HS-5 (cell line): Measurements from ENCODE around the gene HSPA14.
"Not testable (repeated sequence)": the region's sequence is repeated elsewhere in the genome, so short reads cannot be mapped to it uniquely, and the experiment has no call there.

ENCODE experiments used
- DNase-seq: peaks from one replicate; pipeline ENCODE4 v3.0.0-alpha.2; 2012; ENCODE audit warnings: low read depth

The HSPA14 gene

DNA sequence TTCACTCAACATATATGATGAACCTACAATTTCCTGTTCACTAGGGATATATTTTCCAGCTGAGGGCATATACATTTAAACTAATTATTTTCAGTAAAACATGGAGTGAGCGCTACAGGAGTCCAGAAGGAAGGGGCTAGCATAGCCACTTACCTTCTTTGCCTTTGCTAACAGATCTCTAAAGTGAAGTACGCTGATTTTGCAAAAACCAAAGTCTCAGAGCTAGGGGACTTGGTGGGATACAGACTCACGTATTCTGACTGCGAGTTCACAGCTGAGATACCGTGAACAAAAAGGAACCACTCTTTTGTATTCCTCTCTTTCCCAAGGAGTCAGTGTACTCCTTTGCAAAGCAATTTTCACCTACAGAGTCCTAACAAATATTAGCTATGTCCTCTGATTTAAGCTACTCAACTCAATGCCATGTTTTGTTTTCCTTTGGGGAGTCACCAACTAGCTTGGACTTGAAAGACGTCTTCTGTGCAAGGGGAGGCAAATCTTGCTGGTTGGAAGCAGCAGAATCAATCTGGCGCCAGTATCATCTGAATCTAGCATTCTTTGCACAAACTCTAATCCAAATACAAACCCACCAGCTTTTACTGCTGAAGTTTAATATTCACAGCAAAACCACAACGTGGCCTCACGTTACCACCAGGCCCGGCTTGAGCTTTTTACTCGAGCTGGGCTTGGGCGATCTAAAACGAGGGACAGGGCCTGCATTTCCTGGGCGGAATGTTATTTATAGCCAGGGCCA lies 926 bp upstream of the HSPA14 start:
- no peak for DNase-seq

DNA sequence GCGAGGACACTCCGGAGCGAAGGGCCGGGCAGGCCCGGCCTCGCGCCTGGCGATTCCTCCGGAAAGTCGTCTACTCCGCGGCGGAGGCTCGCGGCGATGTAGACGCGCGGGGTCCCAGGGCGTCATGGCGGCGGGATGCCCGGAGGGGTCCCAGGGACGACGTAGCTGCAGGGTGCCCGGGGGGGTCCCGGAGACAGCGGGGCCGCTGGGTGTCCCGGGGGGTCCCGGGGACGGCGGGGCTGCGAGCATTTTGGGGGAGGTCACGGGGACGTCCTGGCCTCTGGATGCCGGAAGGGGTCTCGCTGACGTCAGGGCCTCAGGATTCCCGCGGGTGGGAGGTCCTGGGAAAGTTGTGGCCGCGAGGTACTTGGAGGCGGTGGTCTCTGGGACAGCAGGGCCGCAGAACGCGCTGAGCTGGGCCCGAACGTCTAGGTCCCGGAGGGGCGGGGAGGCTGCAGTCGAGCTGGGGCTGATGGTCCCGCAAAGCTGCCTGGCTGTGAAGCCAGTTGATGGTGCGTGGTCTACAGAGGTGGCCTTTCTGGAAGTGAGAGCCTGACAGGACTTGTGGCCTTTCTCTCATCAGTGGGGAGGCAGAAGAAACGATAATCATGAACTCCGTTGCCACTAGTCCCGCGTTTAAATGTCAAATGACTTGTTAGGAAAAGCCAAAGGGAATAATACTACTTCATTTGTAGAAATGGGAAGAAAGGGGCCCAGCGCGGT lies 637 bp downstream of the HSPA14 start:
- DNase-seq, result no peak

DNA sequence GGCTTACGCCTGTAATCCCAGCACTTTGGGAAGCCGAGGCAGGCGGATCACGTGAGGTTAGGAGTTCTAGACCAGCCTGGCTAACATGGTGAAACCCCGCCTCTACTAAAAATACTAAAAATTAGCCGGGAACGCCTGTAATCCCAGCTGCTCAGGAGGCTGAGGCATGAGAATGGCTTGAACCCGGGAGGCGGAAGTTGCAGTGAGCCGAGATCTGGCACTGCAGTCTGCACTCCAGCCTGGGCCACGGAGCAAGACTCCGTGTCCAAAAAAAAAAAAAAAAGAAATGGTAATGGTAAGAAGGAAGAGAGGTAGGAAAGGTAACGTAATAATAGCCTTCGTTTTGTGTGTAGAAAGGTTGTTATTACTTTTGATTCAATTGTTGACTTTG lies 1.2 kb downstream of the HSPA14 start:
- no peak for DNase-seq

DNA sequence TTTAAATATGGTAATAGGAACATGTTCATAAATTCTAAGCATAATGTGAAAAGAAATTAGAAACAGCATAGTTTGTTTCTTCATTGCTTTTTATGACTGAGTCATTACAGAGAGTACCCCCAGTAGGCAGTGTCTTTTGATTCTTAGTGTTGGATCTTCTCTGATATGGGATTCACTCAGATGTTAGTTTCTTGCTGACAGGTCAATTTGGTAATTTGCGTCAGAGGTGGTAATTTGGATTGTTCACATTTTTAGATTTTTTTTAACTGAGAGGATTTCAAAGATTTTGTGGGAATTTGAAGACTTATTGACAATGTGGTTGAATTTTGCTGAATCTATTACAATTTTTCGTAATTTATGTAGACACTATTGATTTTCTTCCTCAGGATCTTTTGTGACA lies 2.1 kb downstream of the HSPA14 start:
- no peak for DNase-seq

DNA sequence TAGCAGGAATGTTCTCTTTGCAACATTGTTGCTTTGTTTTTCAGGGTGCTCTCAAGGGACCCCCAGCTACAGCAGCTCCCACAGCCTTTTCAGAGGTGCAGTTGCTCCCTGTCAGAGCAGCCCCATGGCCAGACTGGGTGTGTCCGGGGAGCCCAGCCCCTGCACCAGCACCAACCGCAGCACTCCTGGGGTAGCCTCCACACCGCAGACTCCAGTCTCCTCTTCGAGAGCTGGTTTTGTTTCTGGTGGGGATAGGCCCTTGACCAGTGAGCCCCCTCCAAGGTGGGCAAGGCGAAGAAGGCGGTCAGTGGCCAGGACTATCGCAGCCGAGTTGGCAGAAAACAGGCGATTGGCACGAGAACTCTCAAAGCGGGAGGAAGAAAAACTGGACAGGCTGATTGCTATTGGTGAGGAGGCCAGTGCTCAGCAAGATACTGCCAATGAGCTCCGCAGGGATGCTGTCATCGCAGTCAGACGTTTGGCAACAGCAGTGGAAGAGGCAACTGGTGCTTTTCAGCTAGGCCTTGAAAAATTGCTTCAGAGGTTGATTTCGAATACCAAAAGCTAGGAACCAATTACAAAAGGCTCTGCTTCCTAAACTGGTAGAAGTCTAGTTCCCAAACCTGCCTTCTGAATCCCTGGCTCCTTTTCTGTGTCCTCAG lies 5.4 kb downstream of the HSPA14 start:
- no peak for DNase-seq

DNA sequence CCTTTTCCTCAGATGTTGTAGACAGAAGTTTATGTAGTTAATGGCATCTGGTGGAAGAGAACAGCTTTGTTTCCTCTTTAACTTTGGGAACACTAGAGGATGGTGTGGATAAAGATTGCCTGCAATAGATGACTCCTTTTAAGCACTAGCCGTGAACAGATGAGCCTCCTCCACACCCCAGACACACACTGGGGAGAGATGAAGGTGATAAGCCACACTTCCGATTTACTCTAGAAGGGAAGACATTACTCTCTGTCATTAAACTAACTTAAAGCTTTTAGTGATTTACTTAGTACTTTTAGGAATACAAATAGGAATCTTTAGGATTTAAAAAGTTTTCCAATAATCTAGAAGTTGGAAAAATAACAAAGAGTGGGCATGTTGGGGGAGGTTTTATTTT lies 6.8 kb downstream of the HSPA14 start:
- no peak for DNase-seq

DNA sequence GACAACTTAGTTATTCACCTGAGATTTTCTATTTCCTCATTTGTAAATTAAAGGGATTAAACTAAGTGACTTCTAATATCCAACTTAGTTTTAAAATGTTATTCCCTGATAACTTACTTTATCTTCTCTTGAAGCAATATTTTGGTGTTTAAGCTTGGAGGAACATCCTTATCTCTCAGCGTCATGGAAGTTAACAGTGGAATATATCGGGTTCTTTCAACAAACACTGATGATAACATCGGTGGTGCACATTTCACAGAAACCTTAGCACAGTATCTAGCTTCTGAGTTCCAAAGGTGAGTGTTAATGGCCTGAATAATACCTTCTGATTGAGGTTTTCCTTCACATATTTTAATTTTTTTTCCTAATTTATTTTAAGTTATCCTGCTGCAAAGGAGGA lies 14.1 kb downstream of the HSPA14 start:
- DNase-seq, result no peak

DNA sequence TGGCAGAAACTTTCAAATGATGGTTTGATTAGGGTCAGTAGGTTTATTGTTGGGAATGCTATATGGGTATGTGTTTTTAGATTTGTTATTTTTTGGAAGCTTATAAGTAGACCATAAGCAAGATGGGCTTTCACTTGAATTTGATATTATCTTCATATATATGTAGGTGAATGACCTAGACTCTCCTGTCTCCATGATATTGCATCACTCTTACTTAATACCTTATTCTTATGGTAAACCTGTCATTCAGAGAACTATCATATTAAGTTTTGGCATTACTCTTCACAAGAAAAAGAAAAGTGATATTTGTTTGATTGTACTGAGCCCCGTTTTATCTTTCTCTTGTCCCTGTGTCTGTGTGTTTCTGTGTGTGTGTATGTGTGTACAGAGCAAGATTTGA lies 17.3 kb downstream of the HSPA14 start:
- no peak for DNase-seq

DNA sequence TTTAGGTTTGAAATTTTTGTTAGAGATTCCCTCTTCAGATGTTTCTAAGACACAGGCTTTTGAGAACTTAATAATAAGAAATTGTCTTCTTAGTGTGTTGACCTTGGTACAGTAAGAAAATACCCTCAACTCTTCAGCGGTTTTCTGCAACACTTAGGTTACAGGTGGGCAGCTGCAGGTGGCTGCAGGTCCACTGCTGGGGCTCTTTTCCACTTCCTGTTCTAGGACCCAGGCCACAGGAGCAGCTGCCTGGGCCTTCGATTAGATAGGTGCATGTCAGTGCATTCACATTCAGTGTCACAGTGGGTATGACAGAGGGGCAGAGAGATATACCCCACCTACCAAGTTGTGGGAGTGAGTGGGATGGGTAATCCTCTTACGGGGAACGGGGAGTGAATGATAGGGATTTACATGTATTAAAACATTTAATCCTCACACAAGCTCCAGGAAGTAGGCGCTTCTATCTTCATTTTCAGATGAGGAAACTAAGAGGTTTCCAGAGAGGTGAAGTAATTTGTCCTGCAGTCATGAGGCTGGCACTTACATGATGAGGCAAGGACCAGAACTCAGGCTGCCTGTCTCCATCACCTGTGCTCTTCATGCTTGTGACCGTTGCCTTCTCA lies 20.3 kb downstream of the HSPA14 start:
- DNase-seq, result no peak

DNA sequence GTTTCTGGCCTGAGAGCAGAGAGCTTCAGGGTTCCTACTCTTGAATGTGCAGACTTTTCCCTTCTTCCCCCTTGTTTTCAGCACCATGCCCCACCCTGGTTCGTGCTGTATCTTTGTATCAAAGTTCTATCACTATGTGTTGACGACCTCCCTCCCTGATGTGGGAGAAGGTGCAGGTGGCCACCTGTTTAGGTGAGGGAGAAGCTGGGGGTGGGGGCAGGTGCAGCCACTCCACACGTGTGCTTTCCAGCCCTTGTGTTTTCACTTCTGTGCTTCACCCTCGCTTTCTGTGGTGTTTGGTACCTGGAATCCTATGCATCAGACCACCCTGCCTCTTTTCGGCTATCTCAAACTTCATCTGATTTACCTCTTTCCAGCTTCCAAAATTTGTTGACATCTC lies 20.9 kb downstream of the HSPA14 start:
- no peak for DNase-seq

DNA sequence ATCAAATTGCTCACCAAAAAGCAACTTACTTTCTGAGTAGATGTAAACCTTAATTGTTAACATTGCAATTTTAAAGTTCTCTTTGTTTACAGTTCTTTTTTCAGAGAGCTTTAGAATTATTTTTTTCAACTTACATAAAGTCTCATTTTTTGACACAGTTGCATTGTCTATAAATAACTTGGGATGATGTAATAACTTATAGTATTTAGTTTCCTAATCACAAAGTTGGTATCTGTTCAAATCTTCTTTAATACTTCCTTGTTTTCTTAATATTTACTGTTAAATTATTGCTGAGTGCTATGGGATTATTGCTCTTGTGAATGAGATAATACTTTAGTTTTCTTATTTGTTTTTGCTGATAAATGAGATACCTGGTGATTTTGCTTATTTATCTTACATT lies 21.7 kb downstream of the HSPA14 start:
- no peak for DNase-seq

DNA sequence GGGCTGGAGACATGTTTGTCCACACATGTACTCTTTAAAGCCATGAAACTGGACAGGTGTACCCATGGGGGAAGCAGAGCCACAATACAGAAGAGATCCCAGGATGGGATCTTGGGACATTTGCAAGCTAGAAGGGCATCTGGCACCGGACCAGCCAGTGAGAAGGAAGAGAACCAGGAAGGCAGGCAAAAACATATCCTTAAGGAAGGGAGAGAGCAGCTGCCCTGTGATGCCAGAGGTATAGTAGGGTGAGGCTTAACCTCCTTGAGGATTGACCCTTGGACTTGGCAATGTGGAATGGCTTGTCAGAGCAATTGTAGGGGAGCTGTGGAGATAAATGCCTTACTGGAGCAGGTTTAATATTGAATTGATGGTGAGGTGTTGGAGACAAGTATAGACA lies 22.7 kb downstream of the HSPA14 start:
- no peak for DNase-seq

DNA sequence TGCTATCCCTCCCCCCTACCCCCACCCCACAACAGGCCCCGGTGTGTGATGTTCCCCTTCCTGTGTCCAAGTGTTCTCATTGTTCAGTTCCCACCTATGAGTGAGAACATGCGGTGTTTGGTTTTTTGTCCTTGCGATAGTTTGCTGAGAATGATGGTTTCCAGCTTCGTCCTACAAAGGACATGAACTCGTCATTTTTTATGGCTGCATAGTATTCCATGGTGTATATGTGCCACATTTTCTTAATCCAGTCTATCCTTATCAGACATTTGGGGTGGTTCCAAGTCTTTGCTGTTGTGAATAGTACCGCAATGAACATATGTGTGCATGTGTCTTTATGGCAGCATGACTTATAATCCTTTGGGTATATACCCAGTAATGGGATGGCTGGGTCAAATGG lies 26.4 kb downstream of the HSPA14 start:
- DNase-seq, result not testable (repeated sequence)

DNA sequence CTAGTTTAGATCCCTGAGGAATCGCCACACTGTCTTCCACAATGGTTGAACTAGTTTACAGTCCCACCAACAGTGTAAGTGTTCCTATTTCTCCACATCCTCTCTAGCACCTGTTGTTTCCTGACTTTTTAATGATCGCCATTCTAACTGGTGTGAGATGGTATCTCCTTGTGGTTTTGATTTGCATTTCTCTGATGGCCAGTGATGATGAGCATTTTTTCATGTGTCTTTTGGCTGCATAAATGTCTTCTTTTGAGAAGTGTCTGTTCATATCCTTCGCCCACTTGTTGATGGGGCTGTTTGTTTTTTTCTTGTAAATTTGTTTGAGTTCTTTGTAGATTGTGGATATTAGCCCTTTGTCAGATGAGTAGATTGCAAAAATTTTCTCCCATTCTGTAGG lies 26.8 kb downstream of the HSPA14 start:
- not testable (repeated sequence) for DNase-seq

DNA sequence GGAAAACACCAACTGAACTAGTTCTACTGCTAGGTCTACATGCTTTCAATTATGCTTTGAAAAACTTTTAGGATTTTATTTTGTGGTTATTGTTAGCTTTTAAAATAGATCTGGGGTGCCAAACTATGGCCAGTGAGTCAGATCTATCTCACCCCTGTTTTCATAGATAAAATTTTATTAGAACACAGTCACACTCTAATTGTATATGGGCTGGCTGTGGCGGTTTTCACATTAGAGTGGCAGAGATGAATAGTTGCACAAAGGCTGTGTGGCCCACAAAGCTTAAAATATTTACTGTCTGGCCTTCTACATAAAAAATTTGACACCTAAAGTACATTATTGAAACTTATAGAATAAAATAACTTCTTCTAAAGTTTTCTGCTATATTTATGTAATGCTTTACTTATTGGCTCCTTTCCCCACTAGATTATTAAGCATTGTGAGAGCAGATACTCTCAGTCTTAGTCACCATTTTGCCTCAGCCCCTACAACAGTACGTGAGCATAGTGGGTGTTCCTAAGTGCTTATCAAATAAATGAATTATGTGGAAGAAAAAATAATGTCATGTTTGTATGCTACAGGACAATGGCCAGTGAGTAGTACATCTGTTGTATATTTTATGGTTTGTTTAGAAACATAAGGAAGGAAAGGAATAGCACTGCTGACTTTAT lies 35.1 kb downstream of the HSPA14 start:
- no peak for DNase-seq

DNA sequence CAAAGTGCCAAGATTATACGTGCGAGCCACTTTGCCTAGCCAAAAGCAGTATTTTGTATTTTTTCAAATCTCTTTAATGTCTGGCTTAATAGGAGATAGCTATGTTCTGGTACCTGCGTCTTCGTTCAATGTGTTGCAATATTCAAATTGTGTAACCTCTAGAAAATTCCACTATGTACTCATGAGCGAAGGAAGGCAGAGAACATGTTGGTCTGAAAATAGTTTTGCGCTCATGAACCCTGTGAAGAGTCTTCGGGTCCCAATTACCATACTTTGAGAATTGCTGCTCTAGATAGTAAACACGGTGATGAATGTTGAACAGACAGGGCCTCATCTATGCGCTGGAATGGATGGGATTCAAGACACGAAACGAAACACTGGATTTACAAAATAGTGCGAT lies 37.8 kb downstream of the HSPA14 start:
- DNase-seq, result no peak

DNA sequence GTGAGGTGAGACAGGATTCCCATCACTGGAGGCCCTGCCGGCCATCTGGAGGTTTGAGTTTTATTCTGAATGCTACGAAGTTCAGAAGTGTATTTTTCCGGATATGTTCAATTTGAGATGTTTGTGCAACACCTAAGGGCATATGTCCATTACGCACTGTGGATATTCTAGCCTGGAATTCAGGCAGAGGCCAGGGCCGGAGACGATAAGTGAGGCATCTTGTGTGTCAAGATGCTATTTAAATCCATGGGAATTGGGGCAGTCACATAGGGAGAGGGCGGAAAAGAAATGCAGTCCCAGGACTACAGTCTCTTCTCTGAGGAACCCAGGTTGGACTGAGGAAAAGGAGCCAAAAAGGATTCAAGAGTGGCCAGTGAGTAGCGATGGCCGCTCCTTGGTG lies 38.7 kb downstream of the HSPA14 start:
- DNase-seq, result no peak

DNA sequence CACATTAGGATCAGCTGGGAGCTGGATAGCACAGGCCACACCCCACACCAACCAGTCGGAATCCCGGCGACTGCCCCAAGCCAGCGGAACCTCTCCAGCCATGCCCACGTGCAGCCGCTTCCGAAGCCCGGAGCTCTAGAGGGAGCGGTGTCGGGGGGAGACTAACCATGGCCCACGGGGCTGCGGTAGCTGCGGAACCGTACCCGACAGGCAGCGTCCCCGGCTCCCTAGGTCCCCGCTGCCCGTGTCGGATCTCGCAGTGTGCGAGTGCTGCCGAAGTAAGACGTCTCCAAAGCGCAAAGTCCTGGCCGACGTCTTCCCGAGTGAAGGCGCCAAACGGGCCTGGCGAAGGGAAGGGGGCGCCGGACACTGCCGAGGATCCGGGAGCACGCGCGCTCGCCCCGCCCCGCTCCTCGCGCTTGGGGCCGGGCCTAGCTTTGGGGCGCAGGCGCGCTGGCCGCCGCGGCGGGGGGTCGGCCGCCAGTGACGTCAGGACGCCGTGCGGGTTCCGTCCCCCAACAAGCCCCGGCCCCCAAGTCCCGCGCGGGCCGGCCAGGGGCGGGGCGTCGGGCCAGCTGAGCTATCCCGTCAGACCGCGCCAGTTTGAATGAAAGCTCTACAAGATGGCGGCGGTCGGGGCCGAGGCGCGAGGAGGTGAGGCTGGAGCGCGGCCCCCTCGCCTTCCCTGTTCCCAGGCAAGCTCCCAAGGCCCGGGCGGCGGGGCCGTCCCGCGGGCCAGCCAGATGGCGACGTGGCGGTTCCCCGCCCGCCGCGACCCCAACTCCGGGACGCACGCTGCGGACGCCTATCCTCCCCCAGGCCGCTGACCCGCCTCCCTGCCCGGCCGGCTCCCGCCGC lies 40.4 kb downstream of the HSPA14 start, which contains the start of gene SUV39H2:
SUV39H2 (plus strand) TSS at position 601 of the 858 bp plus-strand sequence; CDS start at position 624, 23 bp downstream.
- peak; percentile 44 for DNase-seq

DNA sequence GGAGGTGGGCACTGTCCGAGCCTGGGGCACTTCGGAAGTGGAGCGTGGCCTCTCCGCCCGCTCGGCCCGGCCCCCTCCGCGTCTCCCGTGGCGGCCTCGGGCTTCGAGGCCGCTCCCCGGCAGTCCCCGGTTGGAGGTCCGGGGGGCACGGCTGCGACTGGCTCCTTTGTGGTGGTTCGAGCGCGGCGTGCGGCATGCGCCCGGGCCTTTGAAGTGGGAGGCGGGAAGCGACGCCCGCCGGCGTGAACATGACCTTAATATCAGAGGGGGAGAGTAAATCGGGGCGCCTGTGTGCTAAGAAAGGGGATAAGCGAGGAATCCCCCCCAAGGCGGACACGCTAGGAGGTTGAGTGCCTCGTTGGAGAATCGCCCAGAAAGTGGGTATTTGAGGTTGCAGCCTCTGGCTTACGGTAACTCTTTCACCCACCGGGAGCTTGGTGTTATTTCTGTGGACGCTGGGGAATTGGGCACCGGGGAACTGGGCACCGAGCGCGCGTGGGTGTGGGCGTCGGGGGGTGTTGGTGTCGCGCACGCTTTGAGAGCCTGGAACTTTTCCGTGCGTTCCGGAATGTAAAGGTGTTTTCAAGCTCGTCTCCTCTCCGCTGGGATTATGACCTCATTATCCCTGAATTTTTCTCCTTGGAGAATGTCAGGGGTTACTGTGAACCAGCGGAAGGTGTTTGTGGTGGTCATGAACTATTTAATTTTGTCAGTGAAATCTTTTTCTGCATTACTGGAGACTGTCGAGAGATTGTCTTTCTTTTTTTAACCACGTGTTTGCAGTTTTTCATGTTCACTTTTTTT lies 41.2 kb downstream of the HSPA14 start:
- DNase-seq, result no peak

DNA sequence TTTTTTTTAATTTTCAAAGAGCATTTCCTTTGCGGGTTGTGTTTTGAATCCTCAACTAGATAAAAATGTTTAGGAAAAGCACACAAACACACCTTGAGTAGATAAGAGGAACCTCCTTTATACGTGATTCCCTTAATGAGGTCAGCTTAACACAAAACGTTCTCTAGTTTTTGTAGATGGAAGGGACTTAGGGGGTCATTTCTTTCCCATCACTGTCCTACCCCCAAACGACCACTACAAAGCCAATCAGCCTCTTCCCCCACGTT lies 41.8 kb downstream of the HSPA14 start:
- no peak for DNase-seq

DNA sequence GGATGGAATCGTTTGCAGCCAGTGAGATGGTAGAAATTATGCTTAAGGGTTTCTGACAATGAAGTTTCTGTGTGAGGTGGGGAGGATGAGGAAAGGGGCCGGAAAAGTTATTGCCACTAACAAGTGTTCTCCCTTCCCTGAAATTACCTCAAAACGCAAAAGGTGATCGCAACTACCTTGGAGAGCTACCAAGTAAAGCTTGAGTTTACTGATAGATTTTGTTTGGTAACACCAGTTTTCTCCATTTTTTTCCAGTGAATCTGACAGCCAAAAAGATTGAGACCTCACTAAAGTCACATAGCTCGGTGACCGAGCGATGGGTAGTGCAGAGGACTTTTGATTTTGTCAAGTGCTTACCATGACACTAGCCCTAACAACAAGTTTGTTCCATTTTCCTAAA lies 42.1 kb downstream of the HSPA14 start:
- no peak for DNase-seq
